ENCODE data around the gene GPC2.
"Not testable (repeated sequence)": the region's sequence is repeated elsewhere in the genome, so short reads cannot be mapped to it uniquely, and the experiment has no call there.

GPC2 gene

DNA sequence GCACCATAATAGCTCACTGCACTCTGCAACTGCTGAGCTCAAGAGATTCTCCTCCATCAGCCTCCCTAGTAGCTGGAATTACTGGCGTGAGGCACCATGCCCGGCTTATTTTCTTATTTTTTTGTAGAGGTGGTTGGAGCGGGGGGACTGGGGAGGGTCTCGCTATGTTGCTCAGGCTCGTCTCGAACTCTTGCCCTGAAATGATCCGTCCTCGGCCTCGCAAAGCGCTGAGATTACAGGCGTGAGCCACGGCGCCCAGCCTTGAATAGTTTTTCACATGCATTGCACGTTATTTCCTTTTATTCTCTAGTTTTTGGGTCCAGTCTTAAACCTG lies 29.0 kb downstream of the GPC2 start:
- TF ChIP-seq, protein P1, sequence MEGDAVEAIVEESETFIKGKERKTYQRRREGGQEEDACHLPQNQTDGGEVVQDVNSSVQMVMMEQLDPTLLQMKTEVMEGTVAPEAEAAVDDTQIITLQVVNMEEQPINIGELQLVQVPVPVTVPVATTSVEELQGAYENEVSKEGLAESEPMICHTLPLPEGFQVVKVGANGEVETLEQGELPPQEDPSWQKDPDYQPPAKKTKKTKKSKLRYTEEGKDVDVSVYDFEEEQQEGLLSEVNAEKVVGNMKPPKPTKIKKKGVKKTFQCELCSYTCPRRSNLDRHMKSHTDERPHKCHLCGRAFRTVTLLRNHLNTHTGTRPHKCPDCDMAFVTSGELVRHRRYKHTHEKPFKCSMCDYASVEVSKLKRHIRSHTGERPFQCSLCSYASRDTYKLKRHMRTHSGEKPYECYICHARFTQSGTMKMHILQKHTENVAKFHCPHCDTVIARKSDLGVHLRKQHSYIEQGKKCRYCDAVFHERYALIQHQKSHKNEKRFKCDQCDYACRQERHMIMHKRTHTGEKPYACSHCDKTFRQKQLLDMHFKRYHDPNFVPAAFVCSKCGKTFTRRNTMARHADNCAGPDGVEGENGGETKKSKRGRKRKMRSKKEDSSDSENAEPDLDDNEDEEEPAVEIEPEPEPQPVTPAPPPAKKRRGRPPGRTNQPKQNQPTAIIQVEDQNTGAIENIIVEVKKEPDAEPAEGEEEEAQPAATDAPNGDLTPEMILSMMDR (IDR thresholded peaks at IDR 0.05; ENCODE audit: low read depth, low read length): no peak
- peak overlapping the region; percentile 32 for H3K4me3 ChIP-seq (ENCODE audit: low read depth, low read length)

DNA sequence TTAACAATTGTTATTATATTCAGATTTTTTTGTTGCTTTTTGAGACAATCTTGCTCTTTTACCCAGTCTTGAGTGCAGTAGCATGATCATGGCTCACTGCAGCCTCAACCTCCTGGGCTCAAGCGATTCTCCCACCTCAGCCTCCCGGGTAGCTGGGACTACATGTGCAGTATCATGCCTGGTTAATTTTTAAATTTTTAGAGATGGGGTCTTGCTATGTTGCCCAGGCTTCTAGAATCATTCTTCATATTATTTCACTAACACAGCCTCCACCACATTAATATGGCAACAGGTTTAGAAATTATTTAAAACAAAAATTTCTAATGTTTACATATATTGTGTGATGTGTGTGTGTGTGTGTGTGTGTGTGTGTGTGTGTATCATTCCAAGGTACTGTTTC lies 29.9 kb downstream of the GPC2 start:
- TF ChIP-seq, protein P1 (IDR thresholded peaks at IDR 0.05; ENCODE audit: low read depth, low read length): no peak

DNA sequence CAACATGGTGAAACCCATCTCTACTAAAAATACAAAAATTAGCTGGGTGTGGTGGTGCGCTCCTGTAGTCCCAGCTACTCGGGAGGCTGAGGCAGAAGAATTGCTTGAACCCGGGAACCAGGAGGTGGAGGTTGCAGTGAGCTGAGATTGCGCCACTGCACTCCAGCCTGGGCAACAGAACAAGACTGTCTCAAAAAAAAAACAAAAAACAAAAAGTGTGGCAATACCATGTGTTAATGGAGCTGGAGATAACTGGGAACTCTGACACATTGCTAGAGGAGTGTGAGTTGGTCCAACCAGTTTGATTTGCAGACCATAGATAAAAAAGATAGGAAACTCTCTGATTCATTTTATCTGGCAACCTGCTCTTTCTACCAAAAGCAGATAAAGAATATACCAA lies 30.8 kb downstream of the GPC2 start:
- not testable (repeated sequence) for H3K4me3 ChIP-seq (ENCODE audit: low read depth, low read length)

More for the DNA sequence above, 29.9 kb downstream of the GPC2 start:
- no peak overlapping the region for H3K4me3 ChIP-seq (ENCODE audit: low read depth, low read length)

DNA sequence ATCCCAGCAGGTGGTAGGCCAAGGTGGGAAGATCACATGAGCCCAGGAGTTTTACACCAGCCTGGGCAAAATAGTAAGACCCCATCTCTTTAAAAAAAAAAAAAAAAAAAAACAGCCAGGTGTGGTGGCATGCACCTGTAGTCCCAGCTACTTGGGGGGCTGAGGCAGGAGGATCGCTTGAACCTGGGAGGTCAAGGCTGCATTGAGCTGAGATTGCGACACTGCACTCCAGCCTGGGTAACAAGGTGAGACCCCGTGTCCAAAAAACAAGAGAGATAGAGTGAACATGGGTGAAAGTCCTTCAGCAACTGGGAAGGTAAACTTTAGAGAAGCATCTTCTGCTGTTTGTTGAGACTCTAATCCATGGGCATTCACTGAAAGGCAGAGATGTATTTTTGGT lies 34.7 kb downstream of the GPC2 start:
- TF ChIP-seq, protein P1 (IDR thresholded peaks at IDR 0.05; ENCODE audit: low read depth, low read length): no peak
- H3K4me3 ChIP-seq (ENCODE audit: low read depth, low read length): no peak overlapping the region

DNA sequence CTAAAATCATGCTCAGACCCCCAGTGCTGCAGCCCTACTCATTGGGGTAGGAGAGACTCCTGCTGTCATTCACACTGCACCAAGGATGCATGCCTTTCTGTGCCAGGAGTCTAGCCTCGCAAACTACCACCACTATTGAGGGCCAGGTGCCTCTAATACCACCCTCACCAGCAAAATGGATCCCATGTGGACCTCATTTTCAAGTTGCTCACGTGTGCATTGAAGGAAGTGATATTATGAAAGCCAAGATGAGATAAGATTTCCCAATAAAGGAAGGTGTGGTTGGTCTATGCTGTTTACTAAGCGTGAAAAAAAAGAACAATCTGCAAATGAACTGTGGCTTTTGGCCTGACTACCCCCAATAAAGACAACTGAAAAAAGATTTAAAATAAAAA lies 35.6 kb downstream of the GPC2 start:
- TF ChIP-seq, protein P1 (IDR thresholded peaks at IDR 0.05; ENCODE audit: low read depth, low read length): no peak
- H3K4me3 ChIP-seq (ENCODE audit: low read depth, low read length): no peak overlapping the region

- H3K4me3 ChIP-seq (ENCODE audit: low read depth, low read length): no peak overlapping the region
- TF ChIP-seq, protein P1 (IDR thresholded peaks at IDR 0.05; ENCODE audit: low read depth, low read length): no peak
Measured at GRCh38 chr7:100137851-100138760, 39.1 kb downstream of the GPC2 start.

- no peak overlapping the region for H3K4me3 ChIP-seq (ENCODE audit: low read depth, low read length)
- TF ChIP-seq, protein P1 (IDR thresholded peaks at IDR 0.05; ENCODE audit: low read depth, low read length): peak; percentile 91
Measured at GRCh38 chr7:100132697-100133151, 44.5 kb downstream of the GPC2 start.
